ENCODE results near the gene SGPP1.

- TF ChIP-seq CTCF (IDR thresholded peaks at IDR 0.05) (no peak), EZH2 (IDR thresholded peaks at IDR 0.05; ENCODE audit: borderline replicate concordance, insufficient read depth, low read depth, low read length, poor library complexity, severe bottlenecking) (no peak)
Observed at GRCh38 chr14:63761351-63762117, 33.7 kb upstream of the SGPP1 start.

Data from B cell (primary cell).